ENCODE data around the gene COBL.

Gene COBL

GRCh38 chr7:51301806-51302205, 14.8 kb downstream of the COBL start:
- no peak for FAIRE-seq

- no peak for FAIRE-seq
Observed at GRCh38 chr7:51300762-51301674, 15.6 kb downstream of the COBL start.

GRCh38 chr7:51299391-51300133, 17.0 kb downstream of the COBL start:
- FAIRE-seq: no peak

GRCh38 chr7:51298912-51299311, 17.7 kb downstream of the COBL start:
- FAIRE-seq: no peak

- no peak for FAIRE-seq
Observed at GRCh38 chr7:51297986-51298385, 18.6 kb downstream of the COBL start.

- no peak for FAIRE-seq
Observed at GRCh38 chr7:51295440-51296245, 21.0 kb downstream of the COBL start.

GRCh38 chr7:51292596-51292995, 24.0 kb downstream of the COBL start:
- no peak for FAIRE-seq

GRCh38 chr7:51290702-51291540, 25.7 kb downstream of the COBL start:
- FAIRE-seq: no peak

GRCh38 chr7:51290304-51290637, 26.3 kb downstream of the COBL start:
- FAIRE-seq: no peak

- no peak for FAIRE-seq
Observed at GRCh38 chr7:51289623-51290303, 26.8 kb downstream of the COBL start.

GRCh38 chr7:51288896-51289622, 27.6 kb downstream of the COBL start:
- FAIRE-seq: no peak

- FAIRE-seq: no peak
Observed at GRCh38 chr7:51286401-51286800, 30.2 kb downstream of the COBL start.

- no peak for FAIRE-seq
Observed at GRCh38 chr7:51280156-51280555, 36.5 kb downstream of the COBL start.

- FAIRE-seq: peak; percentile 79
Observed at GRCh38 chr7:51279391-51280023, 37.1 kb downstream of the COBL start.

- no peak for FAIRE-seq
Observed at GRCh38 chr7:51278797-51279196, 37.8 kb downstream of the COBL start.

GRCh38 chr7:51276967-51277366, 39.6 kb downstream of the COBL start:
- FAIRE-seq: no peak

GRCh38 chr7:51276091-51276605, 40.5 kb downstream of the COBL start:
- FAIRE-seq: no peak

GRCh38 chr7:51275532-51275931, 41.1 kb downstream of the COBL start:
- FAIRE-seq: no peak

GRCh38 chr7:51274955-51275354, 41.7 kb downstream of the COBL start:
- no peak for FAIRE-seq

- no peak for FAIRE-seq
Observed at GRCh38 chr7:51274001-51274400, 42.6 kb downstream of the COBL start.
